ENCODE measurements around the gene LTBP4. TPM values are rescaled to one million over a fixed set of nuclear protein-coding genes. Genes with fewer than 3 reads are reported as not detected.
"Not testable (repeated sequence)": the region's sequence is repeated elsewhere in the genome, so short reads cannot be mapped to it uniquely, and the experiment has no call there.

Gene LTBP4
- total RNA-seq, 2 donors from 2014 or later = 164 to 195 TPM

DNA sequence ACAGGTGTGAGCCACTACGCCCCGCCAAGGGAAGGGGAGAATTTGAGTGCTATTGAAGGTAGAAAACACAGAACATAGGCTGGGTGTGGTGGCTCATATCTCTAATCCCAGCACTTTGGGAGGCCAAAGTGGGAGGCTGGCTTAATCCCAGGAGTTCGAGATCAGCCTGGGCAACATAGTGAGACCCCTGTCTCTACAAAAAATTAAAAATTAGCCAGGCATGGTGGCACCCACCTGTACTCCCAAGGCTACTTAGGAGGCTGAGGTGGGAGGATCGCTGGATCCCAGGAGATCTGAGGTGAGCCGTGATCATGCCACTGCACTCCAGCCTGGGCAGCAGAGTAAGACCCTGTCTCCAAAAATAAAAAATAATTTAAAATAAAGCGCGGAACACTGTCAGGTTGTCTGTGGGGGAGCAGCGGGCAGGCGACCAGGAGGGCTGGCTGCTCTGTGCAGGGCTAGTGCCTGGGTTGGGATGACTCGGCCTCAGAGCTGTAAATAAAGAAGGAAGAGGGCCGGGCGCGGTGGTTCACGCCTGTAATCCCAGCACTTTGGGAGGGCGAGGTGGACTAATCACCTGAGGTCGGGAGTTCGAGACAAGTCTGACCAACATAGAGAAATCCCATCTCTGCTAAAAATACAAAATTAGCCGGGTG lies 41.0 kb downstream of the LTBP4 start:
- ATAC-seq (replicated peaks in 1 of 2) (no peak), DNase-seq (no peak)
- peaks cover 18% of the 10 kb centered on the region for H3K4me1 Mint-ChIP-seq (ENCODE audit: low read depth)
- H3K27me3 Mint-ChIP-seq (ENCODE audit: low read depth) = peaks cover 11% of the 10 kb centered on the region
- no peaks in the 10 kb centered on the region for H3K36me3 Mint-ChIP-seq (ENCODE audit: insufficient read depth in 2 of 2)
- H3K27ac Mint-ChIP-seq = no peak overlapping the region
- H3K4me3 Mint-ChIP-seq = no peak overlapping the region
- no peaks in the 10 kb centered on the region for H3K9me3 Mint-ChIP-seq

DNA sequence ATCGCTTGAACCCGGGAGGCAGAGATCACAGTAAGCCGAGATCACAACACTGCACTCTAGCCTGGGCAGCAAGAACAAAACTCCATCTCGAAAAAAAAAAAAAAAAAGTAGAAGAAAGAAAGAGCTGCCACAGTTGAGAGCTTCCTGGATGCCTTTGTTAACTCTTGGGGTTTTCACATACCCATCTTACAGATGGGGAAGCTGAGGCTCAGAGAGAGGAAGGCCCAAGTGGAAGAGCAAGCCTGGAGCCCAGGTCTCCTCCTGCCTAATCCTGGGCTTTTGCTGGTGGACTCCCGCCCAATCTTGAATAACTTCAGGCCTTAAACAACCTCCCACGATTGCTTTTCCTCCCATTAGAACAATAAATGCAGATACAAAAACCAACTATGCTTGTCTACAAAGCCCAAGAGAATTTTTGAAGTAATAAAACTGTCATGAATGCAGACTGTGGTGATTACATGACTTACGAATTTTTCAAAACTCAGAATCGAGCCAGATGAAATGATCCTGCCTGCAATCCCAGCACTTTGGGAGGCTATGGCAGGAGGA lies 41.7 kb downstream of the LTBP4 start:
- no peak for DNase-seq
- H3K27me3 Mint-ChIP-seq (ENCODE audit: low read depth) = peaks cover 11% of the 10 kb centered on the region
- H3K9me3 Mint-ChIP-seq = no peaks in the 10 kb centered on the region
- ATAC-seq (replicated peaks in 1 of 2) = no peak
- H3K27ac Mint-ChIP-seq = no peak overlapping the region
- no peak overlapping the region for H3K4me3 Mint-ChIP-seq
- peaks cover 18% of the 10 kb centered on the region for H3K4me1 Mint-ChIP-seq (ENCODE audit: low read depth)
- H3K36me3 Mint-ChIP-seq (ENCODE audit: insufficient read depth in 2 of 2) = no peaks in the 10 kb centered on the region

DNA sequence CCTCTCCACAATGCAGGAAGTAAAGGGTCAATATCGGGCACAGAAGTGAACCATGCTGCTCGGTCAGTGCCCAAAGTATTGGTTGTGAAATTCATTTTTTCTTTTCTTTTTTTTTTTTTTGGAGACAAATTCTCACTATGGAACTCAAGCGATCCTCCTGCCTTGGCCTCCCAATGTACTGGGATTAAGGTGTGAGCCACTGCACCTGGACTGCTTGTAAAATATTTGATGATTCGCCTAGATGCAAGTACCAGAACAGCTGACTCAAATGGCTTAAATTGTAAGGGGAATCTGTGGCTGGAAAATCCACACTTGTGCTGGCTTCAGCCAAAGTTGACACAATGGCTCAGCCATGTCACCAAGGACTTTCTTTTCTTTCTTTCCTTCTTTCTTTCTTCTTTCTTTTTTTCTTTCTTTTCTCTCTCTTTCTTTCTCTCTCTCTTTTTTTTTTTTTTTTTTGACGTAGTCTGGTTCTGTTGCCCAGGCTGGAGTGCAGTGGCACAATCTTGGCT lies 45.6 kb downstream of the LTBP4 start:
- Mint-ChIP-seq H3K4me1 (ENCODE audit: low read depth) (peaks cover 12% of the 10 kb centered on the region), H3K4me3 (no peak overlapping the region), H3K9me3 (no peaks in the 10 kb centered on the region), H3K27me3 (ENCODE audit: low read depth) (peaks cover 11% of the 10 kb centered on the region), H3K36me3 (ENCODE audit: insufficient read depth in 2 of 2) (no peaks in the 10 kb centered on the region), H3K27ac (no peak overlapping the region)
- no peak for ATAC-seq (replicated peaks in 1 of 2)
- no peak for DNase-seq

DNA sequence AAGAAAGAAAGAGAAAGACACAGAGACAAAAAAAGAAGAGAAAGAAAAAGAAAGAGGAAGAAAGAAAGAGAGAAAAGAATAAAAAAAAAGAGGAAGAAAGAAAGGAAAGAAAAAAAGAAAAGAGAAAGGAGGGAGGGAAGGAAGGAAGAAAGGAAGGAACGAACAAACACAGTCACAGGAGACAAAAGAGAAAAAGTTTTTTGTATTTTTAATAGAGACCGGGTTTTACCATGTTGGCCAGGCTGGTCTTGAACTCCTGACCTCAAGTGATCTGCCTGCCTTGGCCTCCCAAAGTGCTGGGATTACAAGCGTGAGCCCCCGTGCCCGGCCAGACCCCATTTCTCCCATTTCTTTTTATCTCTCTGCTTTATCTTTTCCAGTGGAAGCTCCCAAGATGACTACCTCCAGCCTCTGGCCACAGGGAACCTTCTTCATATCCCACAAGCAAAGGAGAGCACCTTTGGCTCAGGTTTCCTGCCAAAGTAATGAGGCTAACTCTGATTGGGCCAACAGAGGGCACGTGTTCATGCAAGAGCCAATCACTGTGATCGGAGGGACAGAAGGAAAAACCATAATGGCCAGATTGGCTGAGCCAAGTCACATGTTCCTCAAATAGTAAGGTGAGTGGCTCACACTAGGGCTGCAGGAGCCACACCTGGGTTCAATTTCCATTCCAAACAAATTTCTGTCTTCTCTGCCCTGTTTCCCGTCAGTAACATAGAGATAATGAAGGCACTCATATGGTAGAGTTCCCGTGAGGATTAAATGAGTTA lies 48.9 kb downstream of the LTBP4 start:
- not testable (repeated sequence) for H3K27ac Mint-ChIP-seq; H3K4me3 Mint-ChIP-seq; H3K9me3 Mint-ChIP-seq; H3K36me3 Mint-ChIP-seq (ENCODE audit: insufficient read depth in 2 of 2); ATAC-seq (replicated peaks in 1 of 2); DNase-seq
- peaks cover 12% of the 10 kb centered on the region for H3K4me1 Mint-ChIP-seq (ENCODE audit: low read depth)
- peaks cover 11% of the 10 kb centered on the region for H3K27me3 Mint-ChIP-seq (ENCODE audit: low read depth)

DNA sequence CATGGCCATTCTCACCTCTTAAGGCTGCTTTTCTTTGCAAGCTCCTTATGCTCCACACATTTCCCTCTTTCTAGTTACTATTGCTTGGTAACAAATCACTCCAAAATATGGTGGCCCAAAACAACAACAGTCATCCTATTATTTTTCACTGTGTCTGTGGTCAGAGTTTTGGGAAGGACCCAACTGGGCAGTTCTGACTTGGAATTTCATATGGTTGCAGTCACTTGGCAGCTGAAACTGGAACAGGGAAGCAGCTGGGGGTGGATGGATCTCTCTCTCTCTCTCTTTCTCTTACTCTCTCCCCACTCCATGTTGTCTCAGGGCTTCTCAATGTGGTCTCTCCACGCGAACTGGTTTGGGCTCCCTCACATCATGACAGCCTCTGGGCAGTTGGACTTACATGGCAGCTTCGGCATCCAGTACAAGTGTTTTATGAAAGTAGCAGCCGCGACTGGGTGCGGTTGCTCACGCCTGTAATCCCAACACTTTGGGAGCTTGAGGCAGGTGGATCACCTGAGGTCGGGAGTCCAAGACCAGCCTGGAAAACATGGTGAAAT lies 49.7 kb downstream of the LTBP4 start:
- H3K36me3 Mint-ChIP-seq (ENCODE audit: insufficient read depth in 2 of 2) = no peaks in the 10 kb centered on the region
- ATAC-seq (replicated peaks in 1 of 2) = no peak
- peaks cover 10% of the 10 kb centered on the region for H3K4me1 Mint-ChIP-seq (ENCODE audit: low read depth)
- no peak overlapping the region for H3K27ac Mint-ChIP-seq
- H3K27me3 Mint-ChIP-seq (ENCODE audit: low read depth) = peaks cover 9% of the 10 kb centered on the region
- DNase-seq = no peak
- H3K9me3 Mint-ChIP-seq = no peaks in the 10 kb centered on the region
- no peak overlapping the region for H3K4me3 Mint-ChIP-seq

DNA sequence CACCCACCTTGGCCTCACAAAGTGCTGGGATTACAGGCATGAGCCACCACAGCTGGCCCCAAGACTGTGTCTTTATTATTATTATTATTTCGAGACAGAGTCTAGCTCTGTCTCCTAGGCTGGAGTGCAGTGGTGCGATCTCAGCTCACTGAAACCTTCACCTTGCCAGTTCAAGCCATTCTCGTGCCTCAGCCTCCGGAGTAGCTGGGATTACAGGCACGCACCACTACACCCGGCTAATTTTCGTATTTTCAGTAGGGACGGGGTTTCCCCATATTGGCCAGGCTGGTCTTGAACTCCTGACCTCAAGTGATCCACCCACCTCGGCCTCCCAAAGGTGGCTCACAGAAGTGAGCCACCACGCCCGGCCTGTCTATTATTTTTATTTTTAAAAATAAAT lies 51.1 kb downstream of the LTBP4 start:
- H3K36me3 Mint-ChIP-seq (ENCODE audit: insufficient read depth in 2 of 2); ATAC-seq (replicated peaks in 1 of 2); H3K9me3 Mint-ChIP-seq; H3K27me3 Mint-ChIP-seq (ENCODE audit: low read depth); H3K27ac Mint-ChIP-seq; DNase-seq; H3K4me3 Mint-ChIP-seq; H3K4me1 Mint-ChIP-seq (ENCODE audit: low read depth): not testable (repeated sequence)

DNA sequence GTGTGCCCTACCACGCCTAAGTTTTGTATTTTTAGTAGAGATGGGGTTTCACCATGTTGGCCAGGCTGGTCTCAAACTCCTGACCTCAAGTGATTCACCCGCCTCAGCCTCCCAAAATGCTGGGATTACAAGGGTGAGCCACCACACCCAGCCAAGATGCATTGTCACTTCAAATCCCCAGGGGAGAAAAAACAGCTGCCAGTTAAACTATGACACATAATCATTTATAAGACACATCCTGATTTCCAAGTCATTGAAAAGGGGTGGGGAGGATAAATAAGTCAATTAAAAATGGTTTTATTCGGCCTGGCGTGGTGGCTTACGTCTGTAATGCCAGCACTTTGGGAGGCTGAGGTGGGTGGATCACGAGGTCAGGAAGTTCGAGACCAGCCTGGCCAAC lies 54.5 kb downstream of the LTBP4 start:
- H3K27ac Mint-ChIP-seq; H3K4me1 Mint-ChIP-seq (ENCODE audit: low read depth); H3K36me3 Mint-ChIP-seq (ENCODE audit: insufficient read depth in 2 of 2); ATAC-seq (replicated peaks in 1 of 2); DNase-seq; H3K4me3 Mint-ChIP-seq; H3K9me3 Mint-ChIP-seq; H3K27me3 Mint-ChIP-seq (ENCODE audit: low read depth): not testable (repeated sequence)

DNA sequence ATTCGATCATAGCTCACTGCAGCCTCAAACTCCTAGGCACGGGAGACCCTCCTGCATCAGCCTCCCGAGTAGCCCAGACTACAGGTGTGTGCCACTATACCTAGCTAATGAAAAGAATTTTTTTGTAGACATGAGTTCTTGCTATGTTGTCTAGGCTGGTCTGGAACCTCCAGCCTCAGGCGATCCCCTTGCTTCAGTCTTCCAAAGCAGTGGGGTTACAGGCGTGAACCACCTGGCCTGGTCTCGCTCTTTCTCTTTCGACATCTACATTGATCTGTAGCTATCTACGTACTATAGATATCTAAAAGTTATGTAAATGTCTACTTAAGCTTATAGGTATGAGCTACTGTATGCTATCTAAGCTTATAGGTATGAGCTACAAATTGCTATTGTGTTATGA lies 56.9 kb downstream of the LTBP4 start:
- DNase-seq (no peak), ATAC-seq (replicated peaks in 1 of 2) (no peak)
- Mint-ChIP-seq H3K36me3 (ENCODE audit: insufficient read depth in 2 of 2) (no peaks in the 10 kb centered on the region), H3K4me1 (ENCODE audit: low read depth) (peaks cover 7% of the 10 kb centered on the region), H3K9me3 (no peaks in the 10 kb centered on the region), H3K27me3 (ENCODE audit: low read depth) (peaks cover 6% of the 10 kb centered on the region), H3K4me3 (no peak overlapping the region), H3K27ac (no peak overlapping the region)

DNA sequence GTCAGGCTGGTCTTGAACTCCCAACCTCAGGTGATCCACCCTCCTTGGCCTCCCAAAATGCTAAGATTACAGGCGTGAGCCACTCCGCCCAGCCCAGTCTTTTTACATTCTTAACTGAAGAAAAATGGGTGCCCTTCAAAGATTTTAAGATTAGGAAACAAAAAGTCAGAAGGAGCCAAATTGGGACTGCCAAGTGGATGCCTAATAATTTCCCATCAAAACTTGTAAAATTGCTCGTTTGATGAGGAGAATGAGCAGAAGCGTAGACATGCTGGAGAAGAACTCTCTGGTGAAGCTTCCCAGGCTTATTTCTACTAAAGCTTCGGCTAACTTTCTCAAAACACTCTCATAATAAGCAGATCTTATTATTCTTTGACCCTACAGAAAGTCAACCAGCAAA lies 57.9 kb downstream of the LTBP4 start:
- no peak for ATAC-seq (replicated peaks in 1 of 2)
- H3K4me3 Mint-ChIP-seq = no peak overlapping the region

DNA sequence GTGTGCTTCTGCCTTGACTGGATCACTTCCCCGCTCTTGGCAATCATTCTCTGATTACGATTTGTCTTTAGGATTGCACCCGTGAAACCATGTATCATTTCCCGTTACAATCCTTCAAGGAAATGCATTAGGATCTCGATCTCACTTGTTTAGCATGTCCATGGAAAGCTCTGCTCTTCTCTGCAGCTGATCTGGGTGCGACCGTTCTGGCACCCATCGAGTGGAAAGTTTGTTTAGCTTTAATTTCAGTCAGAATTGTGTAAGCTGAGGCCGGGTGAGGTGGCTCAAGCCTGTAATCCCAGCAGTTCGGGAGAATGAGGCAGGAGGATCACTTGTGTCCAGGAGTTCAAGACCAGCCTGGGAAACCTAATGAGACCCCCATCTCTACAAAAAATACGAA lies 58.4 kb downstream of the LTBP4 start:
- DNase-seq = no peak
- no peak overlapping the region for H3K4me3 Mint-ChIP-seq

More for the DNA sequence above, 57.9 kb downstream of the LTBP4 start:
- Mint-ChIP-seq H3K36me3 (ENCODE audit: insufficient read depth in 2 of 2) (no peaks in the 10 kb centered on the region), H3K27me3 (ENCODE audit: low read depth) (peaks cover 6% of the 10 kb centered on the region), H3K9me3 (no peaks in the 10 kb centered on the region), H3K27ac (no peak overlapping the region), H3K4me1 (ENCODE audit: low read depth) (peaks cover 18% of the 10 kb centered on the region)
- no peak for DNase-seq

DNA sequence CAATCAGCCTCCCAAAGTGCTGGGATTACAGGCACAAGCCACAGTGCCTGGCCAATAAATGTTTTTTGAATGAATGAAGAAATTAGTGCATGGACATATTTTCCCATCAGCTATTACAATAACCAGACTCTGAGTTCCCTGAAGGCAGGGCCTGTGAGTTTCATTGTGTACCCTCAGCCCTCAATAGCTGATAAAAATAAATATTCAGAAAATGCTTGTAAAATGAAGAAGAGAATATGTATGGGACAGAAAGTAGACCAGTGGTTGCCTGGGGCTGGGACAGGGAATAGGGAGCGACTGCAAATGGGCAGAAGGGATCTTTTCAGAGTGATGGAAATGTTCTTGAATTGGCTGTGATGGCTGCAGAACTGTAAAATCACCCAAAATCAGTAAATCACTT lies 60.4 kb downstream of the LTBP4 start:
- no peaks in the 10 kb centered on the region for H3K9me3 Mint-ChIP-seq
- no peak overlapping the region for H3K4me3 Mint-ChIP-seq
- DNase-seq (no peak), ATAC-seq (replicated peaks in 1 of 2) (no peak)
- no peak overlapping the region for H3K27ac Mint-ChIP-seq
- peaks cover 6% of the 10 kb centered on the region for H3K27me3 Mint-ChIP-seq (ENCODE audit: low read depth)
- H3K36me3 Mint-ChIP-seq (ENCODE audit: insufficient read depth in 2 of 2) = no peaks in the 10 kb centered on the region
- peaks cover 24% of the 10 kb centered on the region for H3K4me1 Mint-ChIP-seq (ENCODE audit: low read depth)

More for the DNA sequence above, 58.4 kb downstream of the LTBP4 start:
- Mint-ChIP-seq H3K27ac (no peak overlapping the region), H3K9me3 (no peaks in the 10 kb centered on the region), H3K27me3 (ENCODE audit: low read depth) (peaks cover 6% of the 10 kb centered on the region), H3K36me3 (ENCODE audit: insufficient read depth in 2 of 2) (no peaks in the 10 kb centered on the region), H3K4me1 (ENCODE audit: low read depth) (peaks cover 18% of the 10 kb centered on the region)
- ATAC-seq (replicated peaks in 1 of 2) = no peak

DNA sequence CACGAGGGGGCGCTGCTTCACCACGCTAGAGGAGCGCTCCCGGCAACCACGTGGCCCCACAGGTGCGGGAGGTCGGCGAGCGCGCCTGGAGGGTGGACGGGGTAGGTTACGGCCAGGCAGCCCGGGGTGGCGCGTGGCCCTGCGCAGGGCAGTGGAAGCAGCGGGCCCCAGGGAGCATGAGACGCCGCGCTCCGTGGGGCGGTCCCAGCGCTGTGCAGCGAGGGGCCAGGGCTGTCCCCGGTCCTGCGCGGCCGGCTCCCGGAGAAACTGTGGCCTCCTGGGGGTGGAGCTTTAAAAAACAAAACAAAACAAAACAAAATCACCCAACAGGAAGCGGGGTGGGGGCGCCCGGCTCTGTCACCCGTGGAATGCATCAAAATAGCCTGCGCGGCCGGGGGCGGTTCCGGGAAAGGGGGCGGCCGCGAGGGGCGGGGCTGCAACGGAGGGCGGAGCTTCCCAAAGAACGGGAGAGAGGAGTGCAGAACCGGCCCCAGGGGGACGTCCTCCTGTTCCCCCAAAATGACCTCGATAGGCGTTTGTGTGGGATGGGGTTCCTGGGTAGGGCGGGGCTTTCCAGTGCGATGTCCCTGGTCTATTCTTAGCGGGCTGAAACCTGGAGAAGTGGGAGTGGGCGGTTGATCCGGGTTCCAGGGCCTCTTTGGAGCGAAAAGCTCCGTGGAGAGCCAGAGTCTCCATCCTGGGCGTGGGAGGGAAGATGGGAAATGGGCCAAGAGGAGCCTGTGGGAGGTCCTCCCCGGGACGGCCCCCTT lies 61.9 kb downstream of the LTBP4 start:
- Mint-ChIP-seq H3K9me3 (no peaks in the 10 kb centered on the region), H3K4me1 (ENCODE audit: low read depth) (peaks cover 29% of the 10 kb centered on the region), H3K4me3 (peak overlapping the region; percentile 76 to 86), H3K27me3 (ENCODE audit: low read depth) (peaks cover 6% of the 10 kb centered on the region), H3K27ac (peak overlapping the region; percentile 1), H3K36me3 (ENCODE audit: insufficient read depth in 2 of 2) (peaks cover 0 to 2% of the 10 kb centered on the region in 2 donors)
- peak; percentile 92 to 95 for DNase-seq
- peak; percentile 88 to 90 for ATAC-seq (replicated peaks in 1 of 2)

Data from activated T-cell treated with anti-CD3 and anti-CD28 coated beads, Interleukin-2, amount 50 U/mL, for 72 hours (primary cell).